Posterior vena cava (tissue), 2 donors: ENCODE results near the gene TMEM144. TPM values are rescaled to one million over a fixed set of nuclear protein-coding genes. Genes with fewer than 3 reads are reported as not detected.
"Not testable (repeated sequence)": the region's sequence is repeated elsewhere in the genome, so short reads cannot be mapped to it uniquely, and the experiment has no call there.

Experiments used
- DNase-seq: peaks from one replicate; pipeline ENCODE4 v3.0.0-alpha.2; 2020; ENCODE audit warnings: low spot score
- intact Hi-C, 2 donors: fragments of 100-400 bp; cut with DNase I; formaldehyde crosslinking; loops; one replicate each; pipeline versions ENCODE4 v1.14.1 to v1.14.2; 2022 to 2023
- total RNA-seq, 2 donors: library from RNA; stranded (reverse); fragmentation: NEBNext Ultra II Directional; extraction: Animal tissue kit (Norgen Biotek cat#: 25700); gene quantifications; one replicate each; pipeline ENCODE4 v1.2.1, GENCODE V29; 2021
- donor health status: DM: yes; HTN: yes; CAD: no.
- donor health status: DM: yes; HTN: yes; CAD: no.

TMEM144 gene
- total RNA-seq, 2 donors from 2014 or later: 5.1 to 8.0 TPM

DNA sequence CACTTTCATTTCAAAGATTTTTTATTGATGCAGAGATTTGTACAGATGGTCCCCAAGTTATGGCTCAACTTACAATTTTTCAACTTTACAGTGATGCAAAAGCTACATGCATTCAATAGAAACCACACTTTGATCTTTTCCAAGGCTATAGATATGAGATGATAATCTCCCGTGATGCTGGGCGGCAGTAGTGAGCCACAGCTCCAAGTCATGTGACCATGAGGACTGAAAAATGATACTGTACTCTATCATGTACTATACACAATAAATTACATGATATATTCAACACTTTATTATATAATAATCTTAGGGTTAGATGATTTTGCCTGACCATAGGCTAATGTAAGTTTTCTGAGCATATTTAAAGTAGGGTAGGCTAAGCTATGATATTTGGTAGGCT is 23.5 kb upstream of the TMEM144 start:
- no peak for DNase-seq
- intact Hi-C loops: no loop called here

- no peak for DNase-seq
- intact Hi-C loops: no loop called here
These were observed 20.9 kb upstream of the TMEM144 start for GRCh38 chr4:158189422-158189821.

GRCh38 chr4:158190718-158191117 is 19.6 kb upstream of the TMEM144 start:
- intact Hi-C loops: loop anchor here in 1 of 2 donors (10.0 kb wide), 1 partner anchor 64 kb away; no protein-coding TSS in a partner anchor
- DNase-seq: no peak

GRCh38 chr4:158192439-158193158 is 17.7 kb upstream of the TMEM144 start:
- DNase-seq: no peak
- intact Hi-C loops: loop anchor here in 1 of 2 donors (10.0 kb wide), 1 partner anchor 62 kb away; no protein-coding TSS in a partner anchor

GRCh38 chr4:158193171-158193749 is 17.0 kb upstream of the TMEM144 start:
- intact Hi-C loops: loop anchor here in 1 of 2 donors (10.0 kb wide), 1 partner anchor 62 kb away; no protein-coding TSS in a partner anchor
- DNase-seq: no peak

- intact Hi-C loops: loop anchor here in 1 of 2 donors (10.0 kb wide), 1 partner anchor 60 kb away; no protein-coding TSS in a partner anchor
- DNase-seq: no peak
These were observed 15.0 kb upstream of the TMEM144 start for GRCh38 chr4:158195297-158195696.

DNA sequence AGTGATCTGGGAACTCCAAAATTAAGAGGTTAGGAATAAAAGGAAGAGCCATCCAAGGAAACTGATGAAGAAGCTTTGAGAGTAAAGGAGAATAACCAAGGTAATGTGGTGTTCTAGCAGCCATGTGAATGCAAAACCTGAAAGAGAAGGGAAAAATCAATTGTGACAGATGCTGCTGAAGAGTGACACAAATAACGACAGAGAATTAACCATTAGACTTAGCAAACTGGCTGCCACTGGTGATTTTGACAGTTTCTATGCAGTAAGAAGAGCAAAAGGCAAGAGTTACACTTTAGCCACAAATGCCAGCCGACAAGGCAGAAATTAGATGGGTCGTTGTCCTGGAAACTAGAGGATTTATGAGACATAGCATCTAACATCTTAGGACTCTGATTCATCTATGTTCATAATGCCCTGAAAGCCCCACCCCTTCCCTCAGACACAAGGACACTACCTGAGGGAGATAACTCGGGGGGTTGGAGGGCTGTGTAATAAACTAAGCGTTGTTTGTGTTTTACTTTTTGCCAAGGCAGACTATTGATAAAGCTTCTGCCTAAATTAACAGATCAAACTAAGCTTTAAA is 13.0 kb upstream of the TMEM144 start:
- intact Hi-C loops: loop anchor here in 1 of 2 donors (10.0 kb wide), 1 partner anchor 58 kb away; no protein-coding TSS in a partner anchor
- no peak for DNase-seq

DNA sequence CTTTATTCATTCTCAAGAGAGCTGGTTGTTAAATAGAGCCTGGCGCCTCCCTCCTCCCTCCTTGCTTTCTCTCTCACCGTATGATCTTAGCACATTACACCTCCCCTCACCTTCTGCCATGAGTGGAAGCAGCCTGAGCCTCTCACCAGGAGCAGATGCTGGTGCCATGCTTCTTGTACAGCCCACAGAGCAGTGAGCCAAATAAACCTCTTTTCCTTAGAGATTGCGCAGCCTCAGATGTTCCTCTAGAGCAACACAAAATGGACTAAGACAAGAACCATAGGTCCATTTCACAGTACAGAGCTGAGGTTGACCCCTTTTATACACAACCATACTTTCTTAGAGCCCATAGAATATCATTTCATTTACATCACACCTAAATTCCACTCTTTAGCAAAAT is 10.1 kb upstream of the TMEM144 start:
- DNase-seq: peak; percentile 47
- intact Hi-C loops: no loop called here

- no peak for DNase-seq
- intact Hi-C loops: no loop called here
These were observed 9.0 kb upstream of the TMEM144 start for GRCh38 chr4:158201322-158201721.

- intact Hi-C loops: no loop called here
- DNase-seq: no peak
These were observed 8.4 kb upstream of the TMEM144 start for GRCh38 chr4:158201876-158202275.

- intact Hi-C loops: no loop called here
- DNase-seq: no peak
These were observed 7.8 kb upstream of the TMEM144 start for GRCh38 chr4:158202481-158202880.

GRCh38 chr4:158203436-158203835 is 6.8 kb upstream of the TMEM144 start:
- intact Hi-C loops: no loop called here

GRCh38 chr4:158203929-158204328 is 6.4 kb upstream of the TMEM144 start:
- DNase-seq: no peak
- intact Hi-C loops: no loop called here

More at GRCh38 chr4:158203436-158203835, 6.8 kb upstream of the TMEM144 start:
- no peak for DNase-seq

- DNase-seq: no peak
- intact Hi-C loops: no loop called here
These were observed 1.2 kb upstream of the TMEM144 start for GRCh38 chr4:158208963-158209640.

DNA sequence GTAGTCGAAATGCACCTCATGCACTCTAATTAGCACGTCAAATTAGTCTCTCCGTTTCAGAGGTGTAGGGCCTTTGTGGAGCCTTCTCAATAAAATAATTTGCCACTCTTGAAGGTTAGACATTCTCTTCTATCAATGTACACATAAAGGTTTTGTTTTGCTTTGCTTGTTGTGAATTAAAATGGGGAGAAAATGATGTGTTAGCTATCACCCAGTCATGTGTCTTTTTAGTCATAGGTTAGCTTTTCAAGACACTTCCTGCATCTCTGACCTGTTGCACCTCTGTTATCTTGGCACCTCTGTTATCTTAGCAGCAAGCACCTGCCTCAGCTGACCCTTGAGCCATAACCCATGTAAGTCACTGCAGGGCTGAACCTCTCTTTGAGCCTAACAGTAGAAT is 936 bp downstream of the TMEM144 start:
- DNase-seq: no peak
- intact Hi-C loops: no loop called here

- no peak for DNase-seq
- intact Hi-C loops: no loop called here
These were observed 3.2 kb downstream of the TMEM144 start for GRCh38 chr4:158213466-158213865.

DNA sequence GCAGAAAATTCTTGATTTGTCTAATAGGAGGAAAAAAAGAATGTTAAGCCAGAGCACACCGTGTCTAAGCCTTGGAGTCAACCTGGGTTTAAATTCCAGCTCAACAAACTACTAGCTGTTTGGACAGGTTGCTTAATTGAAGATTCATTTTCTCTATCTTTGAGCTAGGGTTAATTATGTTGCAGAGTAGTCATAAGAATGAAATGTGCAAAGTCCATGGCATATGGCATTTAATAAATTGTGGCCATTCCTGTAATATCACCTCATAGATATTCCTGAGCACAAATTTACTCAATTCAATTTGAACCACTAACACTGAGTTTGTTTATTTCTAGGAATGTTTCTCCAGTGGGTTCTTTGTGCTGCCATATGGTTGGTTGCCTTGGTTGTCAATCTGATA is 4.6 kb downstream of the TMEM144 start:
- DNase-seq: no peak
- intact Hi-C loops: no loop called here

DNA sequence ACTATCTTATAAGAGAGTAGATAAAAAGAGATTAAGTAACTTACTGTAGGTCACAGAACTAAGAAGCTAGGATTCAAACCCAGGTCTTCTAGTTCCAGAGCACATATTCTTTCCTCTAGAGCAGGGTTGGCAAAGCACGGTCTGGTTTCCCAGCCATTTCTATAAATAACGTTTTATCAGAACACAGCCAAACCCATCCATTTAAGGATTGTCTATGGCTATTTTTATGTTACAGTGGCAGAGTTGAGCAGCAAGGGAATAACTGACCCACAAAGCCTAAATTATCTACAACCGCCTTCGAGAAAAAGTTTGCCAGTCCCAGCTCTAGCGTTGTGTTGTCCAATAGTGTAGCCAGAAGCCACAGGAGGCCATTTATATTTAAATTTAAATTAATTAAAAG is 7.5 kb downstream of the TMEM144 start:
- intact Hi-C loops: no loop called here
- no peak for DNase-seq

GRCh38 chr4:158219623-158220022 is 9.3 kb downstream of the TMEM144 start:
- intact Hi-C loops: no loop called here
- no peak for DNase-seq

GRCh38 chr4:158224318-158224717 is 14.0 kb downstream of the TMEM144 start:
- DNase-seq, intact Hi-C loops: not testable (repeated sequence)
